DMS53 (cell line): ENCODE data around the gene CCDC187.
"Not testable (repeated sequence)": the region's sequence is repeated elsewhere in the genome, so short reads cannot be mapped to it uniquely, and the experiment has no call there.

ENCODE experiments used
- DNase-seq: peaks from one replicate; lab custom pipeline; 2025; lab: John Stamatoyannopoulos, UW

The CCDC187 gene

DNA sequence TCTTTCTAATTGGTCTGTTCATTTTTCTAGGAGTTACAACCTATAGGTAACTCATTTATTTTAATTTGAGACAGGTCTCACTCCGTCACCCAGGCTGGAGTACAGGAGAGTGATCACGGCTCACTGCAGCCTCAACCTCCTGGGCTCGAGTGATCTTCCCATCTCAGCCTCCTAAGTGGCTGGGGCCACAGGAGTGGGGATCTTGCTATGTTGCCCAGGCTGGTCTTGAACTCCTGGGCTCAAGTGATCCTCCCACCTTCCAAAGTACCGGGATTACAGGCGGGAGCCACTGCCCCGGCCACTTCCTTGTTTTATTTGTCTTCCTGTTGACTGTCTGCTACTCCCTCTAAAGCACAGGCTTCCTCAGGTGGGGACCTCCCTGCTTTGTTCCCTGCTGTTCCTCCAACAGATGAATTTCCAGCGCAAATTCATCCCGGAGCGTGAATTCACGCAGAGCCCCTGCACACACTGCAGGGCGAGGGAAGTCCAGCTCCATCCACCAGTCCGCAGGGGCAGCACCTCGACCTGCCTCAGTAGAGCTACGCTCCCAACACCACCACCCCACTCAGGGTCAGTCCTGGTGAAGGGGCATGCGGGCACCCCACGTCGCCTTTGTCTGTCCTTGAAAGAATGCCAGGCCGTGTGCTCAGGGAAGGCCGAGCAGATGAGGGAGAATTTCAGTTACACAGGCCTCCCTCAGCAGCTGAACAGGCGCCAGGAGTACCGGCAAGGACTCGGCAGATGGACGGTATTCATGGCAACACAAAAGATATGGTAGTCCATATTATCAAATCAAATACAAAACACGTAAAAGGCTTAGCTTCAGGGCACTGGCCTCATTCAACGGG is 64.5 kb downstream of the CCDC187 start:
- no peak for DNase-seq

DNA sequence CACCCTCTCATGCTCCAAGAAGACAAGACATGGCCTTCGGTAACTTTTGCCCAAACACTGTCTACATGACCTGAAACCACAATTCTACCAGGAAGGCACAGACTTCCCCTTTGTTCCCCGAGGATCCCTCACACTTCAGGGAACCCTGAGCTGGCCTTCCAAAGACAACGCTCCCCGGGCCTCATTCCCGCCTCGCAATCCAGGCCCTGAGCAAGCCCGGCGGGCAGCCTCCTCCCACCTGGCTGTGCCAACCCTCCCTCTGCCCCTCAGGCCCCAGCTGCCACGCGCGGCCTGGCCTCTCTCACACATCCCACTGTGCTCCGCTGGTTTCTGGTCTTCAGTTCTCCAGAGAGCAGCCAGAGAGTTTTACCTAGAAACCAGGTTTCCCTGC is 65.6 kb downstream of the CCDC187 start:
- no peak for DNase-seq

DNA sequence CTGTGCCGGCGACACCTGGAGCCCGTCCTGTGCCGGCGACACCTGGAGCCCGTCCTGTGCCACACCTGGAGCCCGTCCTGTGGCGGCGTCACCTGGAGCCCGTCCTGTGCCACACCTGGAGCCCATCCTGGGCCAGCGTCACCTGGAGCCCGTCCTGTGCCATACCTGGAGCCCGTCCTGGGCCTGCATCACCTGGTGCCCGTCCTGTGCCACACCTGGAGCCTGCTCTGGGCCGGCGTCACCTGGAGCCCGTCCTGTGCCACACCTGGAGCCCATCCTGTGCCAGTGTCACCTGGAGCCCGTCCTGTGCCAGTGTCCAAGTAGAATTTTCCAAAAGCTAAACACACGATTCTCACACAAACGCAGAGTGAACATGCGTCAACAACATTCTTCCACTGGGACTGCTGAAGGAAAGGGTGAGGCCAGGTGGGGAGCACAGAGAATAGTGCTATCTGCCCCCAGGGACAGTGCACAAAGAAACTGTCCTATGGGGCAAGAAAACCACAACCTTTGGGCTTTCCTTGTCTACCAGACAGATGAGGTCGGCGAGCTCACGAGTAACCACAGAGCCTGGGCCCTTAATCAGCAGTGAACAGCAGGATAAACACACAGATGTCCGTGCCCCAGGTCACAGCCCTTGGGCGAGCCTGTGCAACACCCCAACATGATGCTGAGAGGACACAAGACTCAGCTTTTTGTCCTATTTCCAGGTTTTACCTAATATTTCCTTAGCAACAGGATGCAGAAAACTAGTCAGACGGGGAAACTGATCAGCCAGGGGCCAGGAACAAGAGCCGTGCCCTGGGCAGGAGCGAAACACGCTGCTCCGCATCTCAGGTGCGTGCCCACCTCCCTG is 66.2 kb downstream of the CCDC187 start:
- DNase-seq: no peak

GRCh38 chr9:136236471-136237410 is 67.2 kb downstream of the CCDC187 start:
- DNase-seq: not testable (repeated sequence)

- DNase-seq: no peak
Observed at GRCh38 chr9:136235709-136236455, 68.0 kb downstream of the CCDC187 start.

- DNase-seq: no peak
Observed at GRCh38 chr9:136235171-136235570, 68.7 kb downstream of the CCDC187 start.

DNA sequence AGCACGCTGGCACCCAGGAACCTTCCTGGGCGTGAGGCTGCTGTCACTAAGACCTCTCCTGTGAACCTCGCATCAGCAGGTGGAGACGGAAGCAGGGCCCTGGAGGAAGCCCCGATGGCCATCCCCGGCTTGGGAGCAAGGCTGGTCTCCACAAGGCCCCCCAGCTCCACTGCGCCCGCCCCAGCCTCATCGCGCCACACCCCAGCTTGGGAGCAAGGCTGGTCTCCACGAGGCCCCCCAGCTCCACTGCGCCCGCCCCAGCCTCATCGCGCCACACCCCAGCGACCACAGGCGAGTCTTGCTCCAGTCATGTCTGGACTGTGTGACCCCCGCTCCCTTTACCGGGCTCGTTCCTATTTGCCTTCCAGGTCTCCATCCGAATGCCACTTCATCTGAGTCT is 69.3 kb downstream of the CCDC187 start:
- no peak for DNase-seq

DNA sequence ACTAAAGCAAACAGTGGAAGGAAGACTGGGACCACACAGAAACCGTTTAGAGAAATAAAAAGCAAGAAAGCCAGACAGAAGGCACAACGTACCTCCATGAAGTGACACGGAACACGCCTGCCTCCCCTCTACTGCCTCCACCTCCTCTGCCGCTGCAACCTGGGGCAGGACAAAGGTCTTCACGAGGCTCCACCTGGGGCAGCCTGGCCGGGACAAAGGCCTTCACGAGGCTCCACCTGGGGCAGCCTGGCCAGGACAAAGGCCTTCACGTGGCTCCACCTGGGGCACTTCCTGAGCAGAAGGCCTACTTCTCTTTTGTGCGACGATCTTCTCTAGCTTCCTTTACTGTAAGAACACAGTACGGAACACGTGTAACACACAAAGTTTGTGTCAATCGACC is 70.0 kb downstream of the CCDC187 start:
- DNase-seq: no peak

DNA sequence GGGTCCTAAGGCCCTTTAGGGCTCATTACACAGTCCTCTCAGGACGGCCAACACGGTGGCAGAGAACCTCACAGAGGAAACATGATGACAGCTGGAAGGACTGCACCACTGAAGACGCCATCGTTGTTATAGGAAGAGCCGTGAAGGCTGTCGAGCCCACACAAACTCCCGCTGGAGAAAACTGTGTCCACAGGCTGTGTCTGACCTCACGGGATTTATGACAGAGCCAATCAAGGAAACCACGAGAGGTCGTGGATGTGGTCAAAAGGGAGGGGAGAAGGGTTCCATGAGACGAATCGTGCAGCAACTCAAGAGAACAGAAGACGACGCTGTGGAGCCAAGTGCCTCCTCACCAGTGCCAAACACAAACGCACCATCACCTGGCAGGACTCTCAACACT is 70.5 kb downstream of the CCDC187 start:
- DNase-seq: no peak

DNA sequence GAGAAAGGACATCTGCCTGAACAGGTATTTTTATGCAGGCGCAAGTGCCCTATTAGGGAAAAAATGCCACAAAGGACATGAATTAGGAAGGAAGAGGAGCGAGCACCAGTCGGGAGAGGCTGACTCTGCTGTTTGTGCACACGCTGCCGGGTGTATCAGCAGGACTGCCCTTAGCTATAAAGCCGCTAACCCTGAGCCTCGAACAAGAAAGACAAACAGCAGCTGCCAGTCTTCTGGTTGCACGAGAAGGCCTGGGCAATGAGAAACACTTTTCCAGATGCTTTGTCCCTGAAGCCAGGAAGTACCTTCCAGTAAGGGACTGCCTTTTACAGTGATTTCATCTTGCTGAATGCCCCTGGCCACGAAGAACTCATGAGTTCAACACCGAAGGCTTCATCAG is 70.9 kb downstream of the CCDC187 start:
- peak; percentile 23 for DNase-seq

- no peak for DNase-seq
Observed at GRCh38 chr9:136231478-136232297, 72.2 kb downstream of the CCDC187 start.

GRCh38 chr9:136230773-136231172 is 73.1 kb downstream of the CCDC187 start:
- no peak for DNase-seq

GRCh38 chr9:136230365-136230764 is 73.5 kb downstream of the CCDC187 start:
- no peak for DNase-seq

- no peak for DNase-seq
Observed at GRCh38 chr9:136229096-136230065, 74.5 kb downstream of the CCDC187 start.

GRCh38 chr9:136228107-136228875 is 75.6 kb downstream of the CCDC187 start:
- DNase-seq: peak; percentile 30

DNA sequence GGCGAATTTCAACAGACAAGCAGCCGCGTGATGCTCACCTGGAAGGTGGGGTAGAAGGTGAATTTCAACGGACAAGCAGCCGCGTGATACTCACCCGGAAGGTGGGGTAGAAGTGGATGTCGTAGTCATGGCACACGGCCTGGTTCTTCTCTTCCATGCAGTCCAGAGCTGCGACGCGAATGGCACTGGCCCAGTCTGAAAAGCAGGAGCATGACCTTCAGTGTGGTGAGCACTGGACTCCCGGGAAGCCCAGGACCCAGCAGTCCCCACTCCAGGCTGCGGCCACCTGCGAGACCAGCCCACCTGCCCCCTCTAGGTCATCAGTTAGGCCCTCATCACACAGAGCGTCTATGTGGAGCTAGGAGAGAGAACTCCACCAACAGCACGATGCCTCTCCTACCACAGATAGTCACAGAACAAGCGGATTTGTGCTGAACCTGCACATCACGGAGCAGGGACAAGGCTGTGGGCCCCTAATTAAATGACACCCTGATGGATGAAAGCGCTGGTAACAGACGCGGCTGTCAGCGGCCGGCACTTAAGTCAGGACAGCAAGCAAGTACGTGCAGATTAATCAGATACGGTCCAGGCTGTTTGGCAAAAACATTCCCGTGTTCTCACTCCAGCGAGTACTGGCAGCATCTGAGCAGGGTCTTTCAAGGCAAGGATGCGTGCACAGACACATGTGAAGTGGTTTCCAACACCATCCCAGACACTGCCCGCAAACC is 77.0 kb downstream of the CCDC187 start:
- DNase-seq: no peak
